Measurements from ENCODE around the gene NEK1.

Gene NEK1, protein sequence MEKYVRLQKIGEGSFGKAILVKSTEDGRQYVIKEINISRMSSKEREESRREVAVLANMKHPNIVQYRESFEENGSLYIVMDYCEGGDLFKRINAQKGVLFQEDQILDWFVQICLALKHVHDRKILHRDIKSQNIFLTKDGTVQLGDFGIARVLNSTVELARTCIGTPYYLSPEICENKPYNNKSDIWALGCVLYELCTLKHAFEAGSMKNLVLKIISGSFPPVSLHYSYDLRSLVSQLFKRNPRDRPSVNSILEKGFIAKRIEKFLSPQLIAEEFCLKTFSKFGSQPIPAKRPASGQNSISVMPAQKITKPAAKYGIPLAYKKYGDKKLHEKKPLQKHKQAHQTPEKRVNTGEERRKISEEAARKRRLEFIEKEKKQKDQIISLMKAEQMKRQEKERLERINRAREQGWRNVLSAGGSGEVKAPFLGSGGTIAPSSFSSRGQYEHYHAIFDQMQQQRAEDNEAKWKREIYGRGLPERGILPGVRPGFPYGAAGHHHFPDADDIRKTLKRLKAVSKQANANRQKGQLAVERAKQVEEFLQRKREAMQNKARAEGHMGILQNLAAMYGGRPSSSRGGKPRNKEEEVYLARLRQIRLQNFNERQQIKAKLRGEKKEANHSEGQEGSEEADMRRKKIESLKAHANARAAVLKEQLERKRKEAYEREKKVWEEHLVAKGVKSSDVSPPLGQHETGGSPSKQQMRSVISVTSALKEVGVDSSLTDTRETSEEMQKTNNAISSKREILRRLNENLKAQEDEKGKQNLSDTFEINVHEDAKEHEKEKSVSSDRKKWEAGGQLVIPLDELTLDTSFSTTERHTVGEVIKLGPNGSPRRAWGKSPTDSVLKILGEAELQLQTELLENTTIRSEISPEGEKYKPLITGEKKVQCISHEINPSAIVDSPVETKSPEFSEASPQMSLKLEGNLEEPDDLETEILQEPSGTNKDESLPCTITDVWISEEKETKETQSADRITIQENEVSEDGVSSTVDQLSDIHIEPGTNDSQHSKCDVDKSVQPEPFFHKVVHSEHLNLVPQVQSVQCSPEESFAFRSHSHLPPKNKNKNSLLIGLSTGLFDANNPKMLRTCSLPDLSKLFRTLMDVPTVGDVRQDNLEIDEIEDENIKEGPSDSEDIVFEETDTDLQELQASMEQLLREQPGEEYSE (N-terminal part only)
- total RNA-seq, result 55.1 to 78.5 reads per million in 2 donors

DNA sequence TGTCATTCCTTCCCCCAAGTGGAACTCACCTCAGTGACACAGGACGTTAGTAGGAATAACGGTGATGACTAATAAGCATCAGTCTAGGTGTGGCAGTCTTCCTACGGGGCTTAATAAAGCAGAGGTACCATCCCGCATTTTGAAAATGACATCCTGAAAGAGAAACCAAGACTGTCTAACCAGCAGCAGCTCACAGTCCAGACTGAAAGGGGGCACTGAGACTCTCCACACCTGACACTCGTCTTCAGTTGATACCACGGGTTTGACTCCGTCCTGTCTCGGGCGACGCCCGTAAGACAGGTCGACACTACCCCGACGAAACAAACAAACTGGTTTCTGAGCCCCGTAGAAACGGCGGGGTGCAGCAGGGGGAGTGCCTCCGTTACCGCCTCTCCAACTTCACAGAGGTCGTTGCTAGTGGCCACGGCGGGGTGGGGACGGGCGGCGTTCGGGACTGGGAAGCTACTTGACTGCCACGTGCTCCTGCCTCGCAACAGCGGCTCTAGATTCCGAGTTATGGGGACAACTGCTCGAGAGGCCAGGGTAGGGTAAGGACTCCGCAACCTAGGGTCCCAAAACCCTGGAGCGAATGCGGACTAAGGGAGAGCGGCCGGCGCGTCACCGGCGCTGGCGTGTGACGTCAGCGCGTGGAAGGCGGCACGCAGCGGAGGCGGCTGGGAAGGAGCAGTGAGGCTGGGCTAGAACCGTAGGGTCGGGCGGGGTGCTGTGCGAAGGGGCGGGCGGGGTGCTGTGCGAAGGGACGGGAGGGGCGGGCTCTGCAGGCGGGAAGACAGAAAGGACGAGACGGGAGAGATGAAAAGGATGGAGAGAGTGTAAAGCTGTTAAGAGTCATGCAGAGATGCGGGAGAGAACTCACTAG lies at the start of gene NEK1:
NEK1 (minus strand) TSS at position 593 of the 880 bp plus-strand sequence. CDS start 9,953 bp downstream, outside the sequence.
- peak; percentile 75 for DNase-seq

DNA sequence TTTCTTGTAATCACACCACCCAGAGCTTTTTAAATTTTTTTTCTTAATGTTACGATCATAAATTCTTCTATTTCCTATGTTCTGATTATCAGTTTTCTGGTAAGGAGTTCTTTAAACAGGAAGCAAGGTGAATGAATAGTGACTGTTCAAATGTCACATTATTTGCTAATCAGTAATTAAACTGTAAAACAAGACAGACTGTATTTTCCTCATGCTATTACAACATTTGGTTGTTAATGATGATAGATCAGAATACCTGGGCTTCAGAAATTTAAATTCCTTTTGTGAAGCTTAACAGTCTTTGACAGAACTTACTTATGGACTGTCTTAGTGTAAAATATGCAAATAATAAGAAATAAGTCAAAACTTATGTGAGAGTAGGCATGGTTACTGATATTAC lies 49.4 kb upstream of the NEK1 start:
- DNase-seq, result no peak

DNA sequence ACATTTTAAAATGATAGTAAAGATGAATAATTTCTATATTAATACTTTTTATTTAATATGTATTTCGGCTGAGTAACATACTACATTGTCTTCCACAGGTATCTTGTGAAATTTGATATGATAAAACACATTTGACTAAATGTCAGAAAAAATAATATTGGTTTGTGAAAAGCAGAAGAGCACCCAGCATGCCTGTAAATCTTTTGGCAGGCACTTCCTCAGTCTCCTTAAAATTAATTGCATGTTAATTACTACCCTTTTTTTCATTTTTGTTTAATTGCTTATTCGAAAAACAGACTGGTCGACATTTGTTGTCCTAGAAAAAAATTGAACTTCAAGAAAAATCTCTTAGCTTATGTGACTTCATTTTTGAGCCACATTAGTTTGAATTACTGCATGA lies 48.5 kb upstream of the NEK1 start:
- no peak for DNase-seq

DNA sequence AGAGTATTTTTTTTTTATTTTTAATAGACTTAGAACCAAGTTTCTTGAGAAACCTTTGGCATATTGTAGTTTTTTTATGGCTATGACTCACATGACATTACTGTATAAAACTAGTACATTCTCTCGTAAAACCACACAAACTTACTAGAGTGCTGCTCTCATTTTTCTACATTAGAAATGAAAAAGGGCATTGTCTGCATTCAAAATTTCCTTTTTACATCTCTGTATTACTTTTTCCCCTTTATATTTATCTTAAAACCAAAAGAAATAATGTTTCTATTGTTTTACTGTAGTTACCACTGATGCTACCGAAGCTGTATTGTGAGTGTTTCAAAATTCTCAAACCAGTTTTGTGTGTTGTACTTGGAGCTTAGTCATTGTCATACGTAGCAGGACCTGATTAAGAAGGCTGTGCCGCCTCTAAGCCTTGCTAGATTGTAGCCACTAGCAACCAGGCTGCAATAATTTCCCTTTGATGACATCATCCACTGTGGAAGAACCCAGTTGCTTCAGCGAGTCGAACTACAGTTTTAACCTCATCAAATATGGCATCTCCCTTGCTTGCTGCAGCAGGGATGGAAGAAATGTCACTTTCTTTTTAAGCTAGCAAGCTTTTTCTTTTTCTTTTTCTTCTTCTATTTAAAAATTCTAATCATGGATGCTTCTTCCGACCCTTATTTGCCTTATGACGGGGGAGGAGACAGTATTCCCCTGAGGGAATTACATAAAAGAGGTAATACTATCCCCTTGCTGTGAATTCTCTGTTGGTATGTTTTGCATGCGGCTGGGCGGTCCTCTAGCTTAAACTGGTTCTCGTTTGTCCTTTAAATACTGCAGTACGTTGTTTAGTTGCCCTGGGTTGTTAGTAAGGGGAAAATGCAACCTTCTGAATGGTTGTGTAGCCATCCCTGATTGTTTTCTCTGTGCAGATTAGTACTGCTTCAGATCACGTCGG lies 47.6 kb upstream of the NEK1 start:
- no peak for DNase-seq

DNA sequence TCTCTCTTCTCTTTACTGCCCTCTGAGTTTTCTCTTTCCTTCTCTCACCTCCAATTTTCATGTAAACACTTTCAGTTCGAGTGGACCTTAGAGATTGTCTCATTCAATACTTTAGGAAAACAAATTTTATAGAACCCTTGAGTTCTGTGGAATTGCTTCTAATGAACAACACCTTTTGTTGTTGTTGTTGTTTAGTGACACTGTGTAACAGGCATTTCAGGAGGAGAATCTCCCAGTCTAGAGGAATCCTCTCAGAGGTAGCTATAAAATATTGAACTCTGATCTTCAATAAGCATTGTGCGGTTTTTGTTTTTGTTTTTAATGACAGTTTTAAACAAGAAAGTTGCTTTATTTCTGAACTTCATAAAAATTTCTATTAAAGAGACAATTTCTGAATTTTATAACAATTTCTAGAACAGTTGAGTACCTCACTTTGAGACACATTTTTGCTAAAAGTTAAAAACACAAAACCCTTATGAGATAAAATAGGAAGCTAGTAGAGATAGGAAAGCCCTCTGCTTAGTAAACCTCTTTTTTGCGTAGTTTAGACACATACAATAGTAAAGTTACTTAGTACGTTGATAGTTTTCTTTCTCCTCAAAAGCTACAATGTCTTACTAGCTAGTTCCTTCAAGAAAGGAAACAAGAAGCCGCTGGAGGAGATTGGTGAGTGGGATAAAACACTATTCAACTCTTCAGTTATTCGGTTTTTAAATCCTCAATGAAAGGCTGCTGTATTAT lies 46.8 kb upstream of the NEK1 start:
- no peak for DNase-seq

DNA sequence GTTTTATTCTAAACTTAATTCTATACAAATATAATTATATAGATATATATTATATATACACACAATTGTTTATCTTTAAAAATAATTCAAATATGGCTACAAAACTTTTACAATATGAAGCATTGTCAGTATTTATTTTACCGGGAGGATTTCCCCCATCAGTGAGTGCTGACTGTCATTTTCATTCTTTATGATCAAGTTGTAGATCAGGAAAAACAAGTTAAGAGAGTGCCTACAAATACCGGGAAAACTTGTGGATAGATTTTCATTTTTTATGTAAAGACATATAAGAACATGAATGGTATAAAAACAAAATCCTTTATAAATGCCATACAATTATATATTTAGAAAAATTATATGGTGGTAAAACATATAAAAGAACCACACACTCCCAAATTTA lies 45.8 kb upstream of the NEK1 start:
- DNase-seq, result no peak

DNA sequence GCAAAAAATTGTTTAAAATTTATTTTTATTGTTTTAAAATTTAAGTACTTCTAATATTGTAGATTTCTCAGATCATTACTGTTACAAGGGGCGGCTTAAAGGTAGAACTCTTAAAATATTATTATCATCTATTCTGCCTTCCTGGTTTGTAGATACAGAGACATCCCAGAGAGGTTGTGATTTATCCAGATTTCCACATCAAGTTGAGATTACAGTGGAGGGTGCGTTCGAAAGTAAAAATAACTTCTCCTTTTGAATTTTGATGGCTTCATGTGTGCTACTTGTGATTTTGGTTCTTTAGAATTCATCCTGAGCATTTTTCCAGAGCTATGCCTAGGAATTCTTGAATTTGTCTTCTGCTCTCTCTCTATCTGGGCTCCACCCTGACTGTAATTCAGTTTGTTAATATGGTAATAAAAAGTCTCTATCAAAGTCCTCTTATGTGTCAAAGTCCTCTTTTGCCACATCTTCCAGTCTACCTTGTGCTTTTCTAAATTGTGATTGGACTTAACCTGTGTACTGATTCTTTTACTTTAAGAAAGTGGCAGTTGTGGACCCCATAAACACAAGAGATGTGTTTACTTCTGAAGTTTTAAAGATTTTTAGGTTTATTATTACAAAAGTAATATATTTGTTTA lies 45.2 kb upstream of the NEK1 start:
- DNase-seq, result no peak

DNA sequence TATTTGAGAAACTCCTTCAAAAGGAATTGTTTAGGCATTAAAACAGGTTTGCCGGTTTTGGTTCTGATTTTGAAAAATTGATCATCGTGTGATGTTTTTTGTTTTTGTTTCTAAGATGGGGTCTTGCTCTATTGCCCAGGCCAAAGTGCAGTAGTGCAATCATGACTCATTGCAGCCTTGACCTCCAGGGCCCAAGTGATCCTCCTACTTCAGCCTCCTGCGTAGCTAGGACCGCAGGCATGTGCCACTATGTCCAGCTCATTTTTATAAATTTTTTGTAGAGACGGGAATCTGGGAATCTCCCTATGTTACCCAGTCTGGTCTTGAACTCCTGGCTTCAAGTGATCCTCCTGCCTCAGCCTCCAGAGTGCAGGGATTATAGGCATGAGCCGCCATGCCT lies 43.0 kb upstream of the NEK1 start:
- no peak for DNase-seq

DNA sequence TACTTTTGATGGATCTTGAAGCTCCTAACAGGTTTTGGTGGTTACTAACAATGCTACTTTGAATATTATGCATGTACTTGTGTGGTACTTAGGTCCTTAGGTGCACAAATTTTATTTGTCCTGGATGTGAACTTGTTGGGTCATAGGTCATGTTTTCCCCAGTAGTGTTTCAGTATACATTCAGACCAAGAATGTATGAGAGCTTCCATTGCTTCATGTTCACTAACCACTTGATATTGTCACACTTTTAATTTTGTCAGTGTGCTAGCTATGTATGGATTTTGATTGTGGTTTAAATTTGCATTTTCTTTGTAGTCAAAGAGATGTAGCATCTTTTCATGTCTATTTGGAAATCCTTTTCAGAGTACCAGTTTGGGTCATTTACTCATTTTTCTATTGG lies 40.2 kb upstream of the NEK1 start:
- no peak for DNase-seq

DNA sequence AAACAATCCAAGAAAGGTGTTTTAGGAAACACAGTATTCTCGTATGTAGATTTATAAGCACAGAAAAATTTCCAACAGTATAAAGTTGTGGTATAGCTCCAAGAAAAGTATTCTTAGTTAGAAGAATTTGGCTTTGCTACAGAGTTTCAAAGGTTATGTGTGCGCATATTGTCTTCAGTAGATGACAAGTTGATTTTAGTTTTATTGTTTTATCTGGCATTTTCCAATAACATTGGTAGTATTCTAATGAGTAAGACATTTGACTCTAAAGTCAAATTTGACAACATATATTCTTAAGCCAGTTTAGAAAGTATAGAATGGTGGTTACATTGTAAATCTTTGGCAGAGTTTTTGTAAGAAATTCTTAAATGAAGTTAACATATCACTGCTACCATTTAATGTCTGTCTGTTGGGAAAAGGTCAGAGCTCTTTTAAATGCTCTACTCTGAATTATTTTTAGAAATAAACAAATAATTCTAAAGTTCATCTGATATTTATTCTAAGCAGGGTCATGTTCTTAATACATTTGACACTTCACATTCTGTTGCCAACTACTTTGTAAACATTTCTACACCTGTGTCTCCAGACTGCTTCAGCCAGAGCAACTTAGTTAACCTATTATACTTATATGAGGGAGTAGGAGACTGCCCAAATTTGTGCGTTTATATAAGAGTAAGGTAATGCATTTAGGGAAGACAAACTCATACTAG lies 38.0 kb upstream of the NEK1 start:
- no peak for DNase-seq

DNA sequence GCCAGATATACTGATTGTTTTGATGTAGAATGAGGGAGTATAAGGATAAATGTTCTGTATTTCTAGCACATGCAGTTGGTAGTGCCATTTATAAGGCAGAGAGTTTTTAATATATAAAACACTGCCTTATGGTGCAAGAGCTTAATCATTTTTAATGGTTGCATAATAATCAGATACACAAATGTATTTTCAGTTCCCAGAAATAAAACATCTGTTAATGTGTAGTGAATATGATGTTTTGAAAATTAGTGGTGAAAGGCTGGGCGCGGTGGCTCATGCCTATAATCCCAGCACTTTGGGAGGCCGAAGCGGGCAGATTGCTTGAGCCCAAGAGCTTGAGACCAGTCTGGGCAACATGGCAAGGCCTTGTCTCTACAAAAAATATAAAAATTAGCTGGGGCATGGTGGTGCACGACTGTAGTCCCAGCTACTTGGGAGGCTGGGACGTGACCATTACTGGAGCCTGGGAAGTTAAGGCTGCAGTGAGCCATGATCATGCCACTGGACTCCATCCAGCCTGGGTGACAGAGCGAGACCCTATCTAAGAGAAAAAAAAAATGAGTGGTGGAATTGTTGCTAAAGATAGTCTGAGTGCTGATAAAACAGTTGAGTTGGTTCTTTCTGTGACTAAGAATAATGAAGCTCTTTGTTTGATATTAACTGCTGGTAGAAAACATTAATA lies 37.3 kb upstream of the NEK1 start:
- DNase-seq, result no peak

DNA sequence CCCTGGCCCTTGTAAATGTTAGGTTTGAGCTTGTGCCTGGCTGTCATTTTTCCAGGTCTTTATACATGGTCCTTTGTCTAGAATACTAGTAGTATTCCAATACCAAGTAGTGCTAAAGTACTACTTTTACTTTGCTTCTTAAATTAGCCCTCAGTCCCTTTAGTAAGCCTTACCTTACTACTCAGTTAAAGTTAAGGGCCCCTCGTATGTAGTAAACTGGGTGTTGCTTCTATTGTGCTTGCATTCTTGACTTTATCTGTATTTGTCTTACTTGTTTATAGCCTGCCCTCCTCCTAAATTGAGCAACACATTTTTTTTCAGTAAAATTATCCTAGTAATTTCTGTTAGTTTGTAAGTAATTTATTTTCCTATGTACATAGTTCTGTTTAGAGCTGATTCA lies 33.2 kb upstream of the NEK1 start:
- no peak for DNase-seq

DNA sequence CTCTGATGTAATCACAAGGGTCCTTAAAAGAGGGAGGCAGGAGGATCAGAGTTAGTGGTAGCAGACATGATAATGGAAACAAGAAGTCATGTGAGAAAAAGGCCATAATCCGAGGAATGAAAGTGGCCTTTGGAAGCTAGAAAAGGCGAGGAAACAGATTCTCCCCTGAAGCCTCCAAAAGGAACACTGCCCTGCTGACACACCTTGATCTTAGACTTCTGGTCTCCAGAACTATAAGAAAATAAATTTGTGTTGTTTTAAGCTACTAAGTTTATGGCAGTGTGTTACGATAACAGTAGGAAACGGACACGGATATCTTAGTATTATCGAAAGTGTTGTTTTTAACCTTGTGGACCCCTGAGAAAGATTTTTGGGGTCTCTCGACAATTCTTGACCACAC lies 32.4 kb upstream of the NEK1 start:
- no peak for DNase-seq

DNA sequence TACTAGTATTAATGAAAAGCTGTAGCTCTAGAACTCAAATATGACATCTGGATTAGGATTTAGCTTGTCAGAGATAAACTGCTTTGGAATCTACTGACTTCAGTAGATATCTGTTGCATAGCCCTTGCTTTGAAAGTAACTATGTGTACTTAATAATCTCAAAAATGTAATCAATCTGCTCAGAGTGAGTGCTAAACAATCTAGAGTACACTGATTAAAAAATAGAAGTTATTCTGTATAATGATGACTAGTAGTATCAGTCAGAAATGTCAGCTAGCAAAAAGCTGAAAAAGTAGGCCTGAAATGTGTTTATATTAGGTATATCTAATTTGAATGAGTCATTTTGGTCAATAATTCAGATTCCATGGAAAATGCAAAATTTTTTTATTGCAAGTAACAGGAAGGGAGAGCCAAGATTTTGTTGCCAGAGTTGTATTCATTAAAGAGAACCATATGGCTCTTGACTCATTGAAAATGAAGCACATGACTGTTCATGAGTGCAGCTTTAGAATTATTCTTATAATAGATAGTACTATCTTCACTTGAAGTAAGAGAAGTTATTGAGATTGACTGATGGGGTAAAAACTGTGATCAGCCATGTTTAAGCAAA lies 28.0 kb upstream of the NEK1 start:
- DNase-seq, result no peak

DNA sequence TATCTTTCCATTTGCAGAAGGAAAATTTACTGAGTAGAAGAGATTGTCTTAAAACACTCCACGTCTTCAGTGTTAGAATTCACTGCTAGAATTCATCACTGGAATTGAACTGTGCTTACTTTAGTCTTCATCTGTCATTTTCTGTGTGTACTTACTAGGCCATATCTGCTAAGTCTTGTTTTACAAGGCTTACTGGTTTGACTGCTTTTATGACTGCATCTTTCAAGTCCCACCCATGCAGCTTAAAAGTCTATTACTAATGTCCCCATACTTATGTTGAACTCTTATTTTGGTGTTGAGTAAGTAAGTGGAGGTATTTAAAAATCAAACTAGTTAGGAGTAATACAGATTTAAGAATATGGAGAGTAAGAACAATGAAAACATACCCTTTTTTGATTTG lies 22.6 kb upstream of the NEK1 start:
- no peak for DNase-seq

DNA sequence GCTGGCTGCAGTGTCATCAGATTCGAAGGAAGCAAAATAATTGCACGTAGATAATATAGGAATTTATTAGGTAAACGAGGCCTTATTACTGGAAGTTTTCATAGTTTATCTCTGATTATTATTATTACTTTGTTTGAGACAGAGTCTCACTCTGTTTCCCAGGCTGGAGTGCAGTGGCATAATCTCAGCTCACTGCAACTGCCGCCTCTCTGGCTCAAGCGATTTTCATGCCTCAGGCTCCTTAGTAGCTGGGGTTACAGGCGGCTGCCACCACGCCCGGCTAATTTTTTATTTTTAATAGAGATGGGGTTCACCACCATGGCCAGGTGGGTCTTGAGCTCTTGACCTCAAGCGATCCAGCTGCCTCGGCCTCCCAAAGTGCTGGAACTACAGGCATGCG lies 20.5 kb upstream of the NEK1 start:
- no peak for DNase-seq

DNA sequence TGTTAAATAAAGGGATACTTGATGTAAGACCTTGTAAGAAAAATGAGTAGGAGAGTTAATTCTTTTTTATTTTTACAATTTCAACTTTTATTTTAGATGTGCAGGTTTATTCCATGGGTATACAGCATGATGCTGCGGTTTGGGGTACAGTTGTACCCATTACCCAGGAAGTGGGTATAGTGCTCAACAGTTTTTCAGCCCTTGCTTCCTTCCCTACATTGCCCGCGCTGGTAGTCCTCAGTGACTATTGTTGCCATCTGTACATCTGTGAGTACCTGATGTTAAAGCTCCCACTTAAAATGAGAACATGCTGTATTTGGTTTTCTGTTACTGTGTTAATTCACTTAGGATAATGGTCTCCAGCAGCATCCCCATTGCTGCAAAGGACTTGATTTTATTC lies 17.7 kb upstream of the NEK1 start:
- no peak for DNase-seq

DNA sequence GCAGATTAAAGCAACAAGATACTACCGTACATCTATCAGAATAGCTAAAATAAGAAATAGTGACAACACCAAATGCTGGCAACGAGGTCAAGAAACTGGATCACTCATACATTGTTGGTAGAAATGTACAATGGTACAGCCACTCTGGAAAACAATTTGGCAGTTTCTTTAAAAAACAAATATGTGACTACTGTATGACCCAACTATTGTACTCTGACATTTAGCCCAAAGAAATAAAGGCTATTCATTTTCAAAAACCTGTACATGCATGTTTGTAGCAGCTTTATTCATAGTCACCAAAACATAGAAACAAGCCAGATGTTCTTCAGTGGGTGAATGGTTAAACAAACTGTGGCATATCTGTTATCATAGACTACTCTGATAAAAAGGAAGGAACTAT lies 16.2 kb upstream of the NEK1 start:
- no peak for DNase-seq

Measured in activated gamma-delta T cell (primary cell).